Hepatocyte (in vitro differentiated cells): Measurements from ENCODE around the gene AEN.

Experiments used
- CTCF ChIP-seq: fragments of 200-600 bp; sonication (generic); IDR thresholded peaks from 2 replicates; pipeline ENCODE4 v1.5.1; 2016; ENCODE audit warnings: antibody characterized with exemption, mild to moderate bottlenecking; ENCODE audit not compliant: poor library complexity
- EZH2 ChIP-seq: fragments of 200-600 bp; sonication (generic); IDR thresholded peaks from 2 replicates; pipeline ENCODE4 v1.6.1; 2016; ENCODE audit warnings: antibody characterized with exemption, mild to moderate bottlenecking, borderline replicate concordance
- EZH2phosphoT487 ChIP-seq: fragments of 200-600 bp; sonication (generic); IDR thresholded peaks from one replicate; pipeline ENCODE4 v1.6.1; 2018; ENCODE audit warnings: antibody characterized with exemption, mild to moderate bottlenecking, low read depth, moderate library complexity; ENCODE audit not compliant: unreplicated experiment, severe bottlenecking

DNA sequence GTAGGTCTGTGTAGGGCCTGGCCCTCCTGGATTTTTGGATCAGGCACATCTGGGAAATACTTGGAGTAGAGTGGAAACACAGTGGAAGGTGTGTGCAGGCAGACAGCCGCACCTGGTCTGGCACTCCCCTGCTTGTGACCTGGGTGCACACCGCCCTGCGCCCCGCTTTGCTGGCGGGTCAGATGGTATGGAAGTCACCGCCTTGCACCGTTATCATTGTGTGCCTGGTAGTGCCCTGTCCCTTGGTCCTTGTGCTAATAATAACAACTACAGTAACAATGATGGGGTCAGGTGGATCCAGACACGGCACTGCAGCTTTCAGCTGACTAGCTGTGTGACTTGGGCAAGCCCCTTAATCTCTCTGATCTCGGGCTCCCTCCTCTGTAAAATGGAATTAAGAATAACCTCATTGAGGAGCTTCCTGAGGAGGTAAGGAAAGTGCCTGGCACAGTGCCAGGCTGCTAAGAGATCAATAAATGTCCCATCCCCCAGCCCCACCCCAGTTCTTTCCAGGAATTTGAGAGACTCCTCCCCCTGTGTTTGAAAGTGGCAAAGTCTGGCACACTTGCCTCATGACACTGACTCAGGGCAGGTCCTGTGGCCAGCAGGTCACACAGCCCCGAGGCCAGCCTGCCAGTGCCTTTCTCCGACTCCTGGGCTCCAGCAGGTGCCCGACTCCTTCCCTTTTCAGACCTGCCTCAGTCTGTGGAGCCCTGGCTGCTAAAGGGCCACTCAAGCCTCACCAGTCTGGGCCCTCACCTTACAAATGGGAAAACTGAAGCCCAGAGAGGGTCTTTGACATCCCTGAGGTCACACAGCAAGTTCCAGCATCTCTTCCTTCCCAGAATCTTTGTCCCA is 27.4 kb downstream of the AEN start:
- TF ChIP-seq EZH2 (no peak), EZH2phosphoT487 (no peak), CTCF (no peak)
